PFSK-1 (cell line): Measurements from ENCODE around the gene GP5.

Experiments used
- POLR2AphosphoS5 ChIP-seq: IDR thresholded peaks from 2 replicates; pipeline ENCODE4 v1.6.1; 2012; ENCODE audit warnings: low read depth, mild to moderate bottlenecking, control low read depth, low read length, moderate library complexity
- REST ChIP-seq, 2 experiments: IDR thresholded peaks; 2 replicates each; pipeline versions ENCODE4 v1.6.1 to v1.8.0; 2011 to 2012; ENCODE audit warnings: low read depth in 2 of 2, low read length in 2 of 2, control low read depth in 1 of 2, inconsistent platforms in 1 of 2, mild to moderate bottlenecking in 1 of 2, moderate library complexity in 1 of 2; ENCODE audit not compliant: insufficient read depth in 1 of 2
- SIN3A ChIP-seq: IDR thresholded peaks from 2 replicates; pipeline ENCODE4 v1.6.1; 2012; ENCODE audit warnings: mild to moderate bottlenecking, low read length, moderate library complexity, borderline replicate concordance; ENCODE audit not compliant: insufficient read depth

- no peak for TF ChIP-seq POLR2AphosphoS5
- no peak for TF ChIP-seq SIN3A
- no peak for TF ChIP-seq REST (IDR thresholded peaks at IDR 0.05; ENCODE audit: insufficient read depth in 1 of 2, low read depth in 2 of 2, low read length in 2 of 2)
Measured at GRCh38 chr3:194370753-194371152, 28.3 kb downstream of the GP5 start.
